ENCODE results near the gene PLK5. TPM values are rescaled to one million over a fixed set of nuclear protein-coding genes. Genes with fewer than 3 reads are reported as not detected.

PLK5 gene
- total and polyA plus RNA-seq, 2 of the 4 experiments (the other 2 are of a cell fraction), result not detected

DNA sequence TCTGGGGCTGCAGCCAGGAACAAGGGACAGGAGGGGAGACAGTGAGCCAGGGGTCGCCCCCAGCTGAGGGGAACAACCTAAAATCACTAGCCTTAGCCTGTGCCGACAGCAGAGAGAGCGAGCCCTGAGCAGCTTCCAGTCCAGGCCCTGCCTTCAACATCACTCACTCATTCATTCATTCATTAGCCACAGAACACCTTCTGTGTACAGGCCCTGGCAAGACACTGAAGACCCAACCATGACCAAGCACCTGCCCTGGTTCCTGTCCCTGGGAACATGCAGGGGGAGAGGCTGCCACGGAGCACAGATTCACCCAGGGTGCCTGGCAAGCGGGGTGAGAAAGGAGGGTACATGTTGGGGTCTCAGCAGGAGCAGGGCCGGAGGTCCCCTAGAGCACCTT lies 39.4 kb downstream of the PLK5 start:
- no peak for ATAC-seq (ENCODE audit: low read depth)
- POLR2A ChIA-PET (ENCODE audit: unreplicated experiment), result no interaction called here

More for the DNA sequence above, 39.4 kb downstream of the PLK5 start:
- Histone ChIP-seq H3K4me3 (ENCODE audit: insufficient read depth, low read depth, low read length) (no peak overlapping the region), H3K9me1 (ENCODE audit: insufficient read depth, low read length) (peaks cover 18% of the 10 kb centered on the region), H3K18ac (ENCODE audit: low read depth, low read length) (no peak overlapping the region), H2BK120ac (ENCODE audit: low read depth, low read length) (no peak overlapping the region), H3K9me3 (ENCODE audit: control insufficient read depth, insufficient read depth, low read length) (no peaks in the 10 kb centered on the region), H3K4ac (ENCODE audit: low read depth, low read length) (no peak overlapping the region), H2AK9ac (replicated peaks; ENCODE audit: low read depth, low read length, poor library complexity) (no peak overlapping the region), H3K56ac (ENCODE audit: extremely low read depth, insufficient read depth, low read length) (no peak overlapping the region), H2BK15ac (ENCODE audit: low read depth, low read length) (no peak overlapping the region), H4K5ac (ENCODE audit: low read depth, low read length) (no peak overlapping the region), H3K9ac (ENCODE audit: low read depth, low read length) (no peak overlapping the region), H3K79me1 (ENCODE audit: low read depth in 1 of 2, low read length in 2 of 2) (peaks cover 5 to 59% of the 10 kb centered on the region in 2 experiments; a peak in 3 of 4 replicates), H3K23ac (ENCODE audit: low read depth, low read length) (no peak overlapping the region), H2BK5ac (ENCODE audit: low read depth, low read length, poor library complexity, severe bottlenecking) (no peak overlapping the region), H3K4me1 (ENCODE audit: control insufficient read depth, insufficient read depth, low read length) (peaks cover 8% of the 10 kb centered on the region), H3K27me3 (ENCODE audit: control insufficient read depth, insufficient read depth, low read length) (no peaks in the 10 kb centered on the region), H4K8ac (ENCODE audit: low read depth in 2 of 2, low read length in 2 of 2) (no peak overlapping the region), H3K4me2 (ENCODE audit: low read depth, low read length) (no peak overlapping the region), H3K36me3 (ENCODE audit: control insufficient read depth, insufficient read depth, low read length) (peaks cover 11% of the 10 kb centered on the region), H2AFZ (replicated peaks; ENCODE audit: low read length, poor library complexity) (no peak overlapping the region), H4K91ac (ENCODE audit: insufficient read depth, low read depth, low read length) (no peak overlapping the region), H3K14ac (replicated peaks; ENCODE audit: low read depth, low read length) (no peak overlapping the region), H4K20me1 (ENCODE audit: insufficient read depth, low read length) (peaks cover 78% of the 10 kb centered on the region), H3K27ac (ENCODE audit: insufficient read depth, low read length) (no peak overlapping the region), H2BK20ac (ENCODE audit: low read depth, low read length) (no peak overlapping the region), H2AK5ac (ENCODE audit: low read depth, low read length) (no peak overlapping the region)
- TF ChIP-seq, protein P1, sequence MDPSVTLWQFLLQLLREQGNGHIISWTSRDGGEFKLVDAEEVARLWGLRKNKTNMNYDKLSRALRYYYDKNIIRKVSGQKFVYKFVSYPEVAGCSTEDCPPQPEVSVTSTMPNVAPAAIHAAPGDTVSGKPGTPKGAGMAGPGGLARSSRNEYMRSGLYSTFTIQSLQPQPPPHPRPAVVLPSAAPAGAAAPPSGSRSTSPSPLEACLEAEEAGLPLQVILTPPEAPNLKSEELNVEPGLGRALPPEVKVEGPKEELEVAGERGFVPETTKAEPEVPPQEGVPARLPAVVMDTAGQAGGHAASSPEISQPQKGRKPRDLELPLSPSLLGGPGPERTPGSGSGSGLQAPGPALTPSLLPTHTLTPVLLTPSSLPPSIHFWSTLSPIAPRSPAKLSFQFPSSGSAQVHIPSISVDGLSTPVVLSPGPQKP (IDR thresholded peaks at IDR 0.05; ENCODE audit: borderline replicate concordance, low read depth, low read length), result no peak
- TF ChIP-seq MAFK (IDR thresholded peaks at IDR 0.05; ENCODE audit: low read depth, low read length), result no peak
- TF ChIP-seq MAZ (IDR thresholded peaks at IDR 0.05; ENCODE audit: borderline replicate concordance, low read depth, low read length), result no peak
- no peak for TF ChIP-seq SMC3 (IDR thresholded peaks at IDR 0.05; ENCODE audit: low read depth, low read length)
- TF ChIP-seq USF2 (IDR thresholded peaks at IDR 0.05; ENCODE audit: low read depth, low read length), result no peak
- no peak for TF ChIP-seq CTCF (conservative IDR thresholded peaks at IDR 0.05; ENCODE audit: low read depth, low read length)
- no peak for TF ChIP-seq NFE2L2 (IDR thresholded peaks at IDR 0.05; ENCODE audit: low read depth, low read length)
- no peak for TF ChIP-seq POLR2A (IDR thresholded peaks at IDR 0.05; ENCODE audit: low read depth, low read length)
- TF ChIP-seq MXI1 (IDR thresholded peaks at IDR 0.05; ENCODE audit: borderline replicate concordance, low read depth, low read length), result no peak
- no peak for TF ChIP-seq BHLHE40 (IDR thresholded peaks at IDR 0.05; ENCODE audit: low read depth, low read length)
- TF ChIP-seq FOS (IDR thresholded peaks at IDR 0.05; ENCODE audit: low read depth, low read length), result no peak
- no peak for TF ChIP-seq RAD21 (IDR thresholded peaks at IDR 0.05; ENCODE audit: low read length)
- TF ChIP-seq RCOR1 (IDR thresholded peaks at IDR 0.05; ENCODE audit: insufficient replicate concordance, low read length), result no peak
- no peak for TF ChIP-seq CEBPB (IDR thresholded peaks at IDR 0.05; ENCODE audit: low read depth, low read length)
- TF ChIP-seq CHD1 (IDR thresholded peaks at IDR 0.05; ENCODE audit: low read depth, low read length), result no peak
- TF ChIP-seq RFX5 (IDR thresholded peaks at IDR 0.05; ENCODE audit: low read depth, low read length), result no peak
- CTCF ChIA-PET, result no interaction called here
- dilution Hi-C loops (cut with HindIII; ENCODE audit: low sequenced_read_pairs, unreplicated experiment), result no loop called here
- in situ Hi-C loops (cut with MboI; ENCODE audit: low sequenced_read_pairs), result no loop called here
- no TSS peak for BruUV-seq (replicated peaks)
- intact Hi-C loops (cut with micrococcal nuclease), result loop anchor here (10.0 kb wide), 1 partner anchor 992 kb away; no protein-coding TSS in a partner anchor
- 100% methylated on average over 1 of the region's 6 CpGs; no CpG with 5 or more reads in 1 of the 2 experiments for WGBS, 2 experiments (ENCODE audit: extremely low coverage in 2 of 2, insufficient read length in 1 of 2)
- no peak for DNase-seq

All from IMR-90 (cell line).